ENCODE results near the gene HTATIP2. TPM values are rescaled to one million over a fixed set of nuclear protein-coding genes. Genes with fewer than 3 reads are reported as not detected.
A peak's percentile ranks its signal among the peaks of the same experiment; 100 is the strongest.
"Not testable (repeated sequence)": the region's sequence is repeated elsewhere in the genome, so short reads cannot be mapped to it uniquely, and the experiment has no call there.

Gene HTATIP2
- total RNA-seq, 4 donors from 2014 or later, result 8.0 to 183 (median 100) TPM

DNA sequence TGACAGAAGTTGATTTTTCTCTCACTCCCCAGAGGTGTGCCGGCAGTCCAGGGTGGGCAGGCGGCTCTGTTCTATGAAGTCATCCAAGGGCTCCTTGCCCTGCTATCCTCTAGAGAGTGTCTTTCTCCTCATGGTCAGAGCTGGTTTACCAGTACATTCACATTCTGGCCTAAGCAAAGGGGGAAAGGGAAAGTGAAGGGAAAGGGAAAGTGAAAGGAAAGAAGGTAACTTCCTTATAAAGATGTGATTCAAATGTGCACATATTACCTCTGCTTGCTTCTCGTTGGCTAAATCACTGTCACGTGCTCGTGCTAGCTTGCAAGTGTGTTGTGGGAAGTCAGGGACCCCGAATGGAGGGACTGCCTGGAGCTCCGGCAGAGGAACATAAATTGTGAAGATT is 2.9 kb upstream of the HTATIP2 start:
- intact Hi-C loops (cut with DNase I; ENCODE audit: low total_unique reads) (no loop called here), in situ Hi-C loops (cut with MboI; ENCODE audit: low pct_ligation_motif_present in 1 of 4, low pct_unique_long_range_greater_than_20kb in 1 of 4, low sequenced_read_pairs in 3 of 4) (loop anchor here in 2 of 4 donors (25.0 kb wide), 2 partner anchors 423 to 798 kb away; no protein-coding TSS in a partner anchor)
- no peak overlapping the region for H3K4me3 ChIP-seq
- peaks cover 0 to 24% (median 21%) of the 10 kb centered on the region in 4 donors for H3K4me1 ChIP-seq
- DNase-seq, result peak; percentile 24
- H3K27me3 ChIP-seq, result no peaks in the 10 kb centered on the region
- TF ChIP-seq, protein P1, sequence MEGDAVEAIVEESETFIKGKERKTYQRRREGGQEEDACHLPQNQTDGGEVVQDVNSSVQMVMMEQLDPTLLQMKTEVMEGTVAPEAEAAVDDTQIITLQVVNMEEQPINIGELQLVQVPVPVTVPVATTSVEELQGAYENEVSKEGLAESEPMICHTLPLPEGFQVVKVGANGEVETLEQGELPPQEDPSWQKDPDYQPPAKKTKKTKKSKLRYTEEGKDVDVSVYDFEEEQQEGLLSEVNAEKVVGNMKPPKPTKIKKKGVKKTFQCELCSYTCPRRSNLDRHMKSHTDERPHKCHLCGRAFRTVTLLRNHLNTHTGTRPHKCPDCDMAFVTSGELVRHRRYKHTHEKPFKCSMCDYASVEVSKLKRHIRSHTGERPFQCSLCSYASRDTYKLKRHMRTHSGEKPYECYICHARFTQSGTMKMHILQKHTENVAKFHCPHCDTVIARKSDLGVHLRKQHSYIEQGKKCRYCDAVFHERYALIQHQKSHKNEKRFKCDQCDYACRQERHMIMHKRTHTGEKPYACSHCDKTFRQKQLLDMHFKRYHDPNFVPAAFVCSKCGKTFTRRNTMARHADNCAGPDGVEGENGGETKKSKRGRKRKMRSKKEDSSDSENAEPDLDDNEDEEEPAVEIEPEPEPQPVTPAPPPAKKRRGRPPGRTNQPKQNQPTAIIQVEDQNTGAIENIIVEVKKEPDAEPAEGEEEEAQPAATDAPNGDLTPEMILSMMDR (IDR thresholded peaks at IDR 0.05), result no peak
- TF ChIP-seq POLR2AphosphoS5 (IDR thresholded peaks at IDR 0.05), result peak in 1 of 3 donors; percentile 18
- no peaks in the 10 kb centered on the region for H3K36me3 ChIP-seq
- H3K9me3 ChIP-seq, result no peaks in the 10 kb centered on the region
- peak overlapping the region in 2 of 4 donors; percentile 35 to 62 for H3K27ac ChIP-seq
- 39 to 53% methylated on average over 5 to 7 of the region's 7 CpGs for WGBS, 2 donors (ENCODE audit: low coverage in 1 of 2)

DNA sequence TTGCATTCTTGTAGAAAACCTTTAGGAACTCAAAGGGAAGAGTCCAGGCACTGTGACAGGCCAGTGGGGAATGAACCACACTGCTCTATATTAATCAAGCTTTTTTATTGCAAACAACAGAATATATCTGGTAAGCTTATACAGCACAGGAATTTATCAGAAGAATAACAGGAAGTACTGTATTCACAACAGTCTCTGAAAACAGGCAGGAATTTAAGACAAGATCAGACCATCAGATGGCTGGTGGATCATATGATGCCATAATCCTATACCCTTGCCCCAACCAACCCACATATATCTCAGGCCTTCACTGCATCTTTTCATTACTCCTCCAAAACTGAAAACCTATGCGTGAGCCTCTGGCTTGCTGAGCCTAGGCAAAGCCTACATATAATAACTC is 1.0 kb upstream of the HTATIP2 start:
- TF ChIP-seq POLR2A (IDR thresholded peaks at IDR 0.05) (no peak), POLR2AphosphoS5 (IDR thresholded peaks at IDR 0.05) (no peak), EP300 (IDR thresholded peaks at IDR 0.05; ENCODE audit: low read depth) (no peak)
- TF ChIP-seq, protein P1 (IDR thresholded peaks at IDR 0.05), result no peak
- Histone ChIP-seq H3K4me1 (peaks cover 0 to 36% (median 28%) of the 10 kb centered on the region in 4 donors), H3K27ac (no peak overlapping the region), H3K36me3 (no peaks in the 10 kb centered on the region), H3K27me3 (no peaks in the 10 kb centered on the region), H3K4me3 (no peak overlapping the region), H3K9me3 (no peaks in the 10 kb centered on the region)
- in situ Hi-C loops (cut with MboI; ENCODE audit: low pct_ligation_motif_present in 1 of 4, low pct_unique_long_range_greater_than_20kb in 1 of 4, low sequenced_read_pairs in 3 of 4), result loop anchor here in 2 of 4 donors (25.0 kb wide), 2 partner anchors 425 to 800 kb away; no protein-coding TSS in a partner anchor
- intact Hi-C loops (cut with DNase I; ENCODE audit: low total_unique reads), result no loop called here
- DNase-seq, result no peak
- 0% methylated on average over 1 of the region's 1 CpG; no CpG with 5 or more reads in 1 of the 2 donors for WGBS, 2 donors (ENCODE audit: low coverage in 1 of 2)

DNA sequence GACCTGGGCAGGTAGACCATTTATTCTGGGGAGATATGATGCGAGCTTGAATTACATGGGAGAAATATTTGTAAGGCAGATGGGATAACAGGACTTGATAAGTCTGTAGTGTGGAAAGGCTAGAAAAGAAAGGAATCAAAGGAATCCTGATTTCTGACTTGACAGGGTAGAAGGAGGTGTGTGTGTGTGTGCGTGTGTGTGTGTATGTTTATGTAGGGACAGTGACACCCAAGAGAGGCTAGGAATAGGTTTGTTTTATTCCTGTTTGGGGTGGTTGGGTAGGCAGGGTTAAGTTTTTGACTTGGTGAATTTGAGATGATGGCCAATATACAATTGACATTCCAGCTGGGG is 390 bp upstream of the HTATIP2 start:
- no peak for TF ChIP-seq EP300 (IDR thresholded peaks at IDR 0.05; ENCODE audit: low read depth)
- TF ChIP-seq POLR2AphosphoS5 (IDR thresholded peaks at IDR 0.05), result no peak
- no peak for TF ChIP-seq POLR2A (IDR thresholded peaks at IDR 0.05)
- TF ChIP-seq, protein P1 (IDR thresholded peaks at IDR 0.05), result no peak
- in situ Hi-C loops (cut with MboI; ENCODE audit: low pct_ligation_motif_present in 1 of 4, low pct_unique_long_range_greater_than_20kb in 1 of 4, low sequenced_read_pairs in 3 of 4), result loop anchor here in 2 of 4 donors (25.0 kb wide), 2 partner anchors 426 to 801 kb away; no protein-coding TSS in a partner anchor
- peaks cover 0 to 36% (median 28%) of the 10 kb centered on the region in 4 donors for H3K4me1 ChIP-seq
- no peaks in the 10 kb centered on the region for H3K9me3 ChIP-seq
- no peak for DNase-seq
- peak overlapping the region in 3 of 4 donors; percentile 76 to 85 (median 82) for H3K4me3 ChIP-seq
- intact Hi-C loops (cut with DNase I; ENCODE audit: low total_unique reads), result no loop called here
- 68 to 95% methylated on average over 2 of the region's 2 CpGs for WGBS, 2 donors (ENCODE audit: low coverage in 1 of 2)
- H3K27ac ChIP-seq, result peak overlapping the region; percentile 91 to 96 (median 94)
- no peaks in the 10 kb centered on the region for H3K36me3 ChIP-seq
- no peaks in the 10 kb centered on the region for H3K27me3 ChIP-seq

DNA sequence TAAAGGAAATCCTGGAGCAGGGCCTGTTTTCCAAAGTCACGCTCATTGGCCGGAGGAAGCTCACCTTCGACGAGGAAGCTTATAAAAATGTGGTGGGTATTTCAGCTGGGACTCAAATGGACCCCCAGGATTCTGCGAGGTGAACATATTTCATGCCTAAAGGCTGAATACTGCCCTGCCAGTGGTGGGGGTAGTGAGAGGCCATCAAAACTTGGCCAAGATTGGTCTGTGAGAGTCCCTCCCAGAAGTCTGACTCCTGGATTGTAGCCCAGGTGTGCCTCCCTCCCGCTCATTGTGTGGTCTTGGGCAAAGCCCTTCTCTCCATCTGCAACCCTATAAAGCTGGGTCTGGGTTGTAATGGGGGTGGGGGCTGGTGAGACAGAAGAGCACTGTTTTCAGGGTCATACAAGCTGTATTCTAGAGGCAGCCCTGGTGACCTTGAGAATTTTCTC is 853 bp downstream of the HTATIP2 start:
- H3K9me3 ChIP-seq, result no peaks in the 10 kb centered on the region
- H3K36me3 ChIP-seq, result no peaks in the 10 kb centered on the region
- peak; percentile 21 for DNase-seq
- H3K27me3 ChIP-seq, result no peaks in the 10 kb centered on the region
- intact Hi-C loops (cut with DNase I; ENCODE audit: low total_unique reads), result no loop called here
- 25% methylated on average over 6 of the region's 6 CpGs; no CpG with 5 or more reads in 1 of the 2 donors for WGBS, 2 donors (ENCODE audit: low coverage in 1 of 2)
- in situ Hi-C loops (cut with MboI; ENCODE audit: low pct_ligation_motif_present in 1 of 4, low pct_unique_long_range_greater_than_20kb in 1 of 4, low sequenced_read_pairs in 3 of 4), result loop anchor here in 2 of 4 donors (25.0 kb wide), 2 partner anchors 427 to 802 kb away; no protein-coding TSS in a partner anchor
- TF ChIP-seq EP300 (IDR thresholded peaks at IDR 0.05; ENCODE audit: low read depth) (no peak), POLR2AphosphoS5 (IDR thresholded peaks at IDR 0.05) (no peak), POLR2A (IDR thresholded peaks at IDR 0.05) (no peak)
- TF ChIP-seq, protein P1 (IDR thresholded peaks at IDR 0.05), result no peak
- peak overlapping the region; percentile 91 to 96 (median 94) for H3K27ac ChIP-seq
- peak overlapping the region; percentile 76 to 95 (median 84) for H3K4me3 ChIP-seq
- H3K4me1 ChIP-seq, result peaks cover 0 to 36% (median 28%) of the 10 kb centered on the region in 4 donors

DNA sequence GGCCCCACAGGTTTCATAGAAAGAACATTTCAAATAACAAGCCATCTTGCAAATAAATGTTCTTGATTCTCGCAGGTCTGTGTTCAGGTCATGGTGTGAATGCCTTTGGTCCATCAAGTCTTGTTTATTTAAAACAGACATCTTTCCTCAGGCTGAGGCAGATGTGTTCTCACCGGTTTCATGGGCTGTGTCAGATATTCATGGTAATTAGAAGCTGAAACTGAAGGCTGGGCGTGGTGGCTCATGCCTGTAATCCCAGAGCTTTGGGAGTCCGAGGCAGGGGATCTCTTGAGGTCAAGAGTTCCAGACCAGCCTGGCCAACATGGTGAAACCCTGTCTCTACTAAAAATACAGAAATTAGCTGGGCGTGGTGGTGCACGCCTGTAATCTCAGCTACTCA is 2.0 kb downstream of the HTATIP2 start:
- H3K27me3 ChIP-seq; H3K27ac ChIP-seq; H3K9me3 ChIP-seq; DNase-seq; intact Hi-C loops (cut with DNase I; ENCODE audit: low total_unique reads); H3K4me3 ChIP-seq; H3K36me3 ChIP-seq: not testable (repeated sequence)
- in situ Hi-C loops (cut with MboI; ENCODE audit: low pct_ligation_motif_present in 1 of 4, low pct_unique_long_range_greater_than_20kb in 1 of 4, low sequenced_read_pairs in 3 of 4), result loop anchor here in 2 of 4 donors (25.0 kb wide), 2 partner anchors 428 to 803 kb away; no protein-coding TSS in a partner anchor
- H3K4me1 ChIP-seq, result peaks cover 0 to 31% (median 26%) of the 10 kb centered on the region in 4 donors
- 89 to 90% methylated on average over 4 to 6 of the region's 6 CpGs for WGBS, 2 donors (ENCODE audit: low coverage in 1 of 2)

Data from transverse colon (tissue), 4 donors.